HG03439 (cell line): Measurements from ENCODE around the gene PODN.

ENCODE experiments used
- ATAC-seq: cut with Tn5 transposase; IDR thresholded peaks from one replicate; pipeline ENCODE4 v1.9.1; 2021; ENCODE audit warnings: mild to moderate bottlenecking, moderate library complexity; ENCODE audit not compliant: unreplicated experiment

PODN gene

GRCh38 chr1:53049574-53049967 lies 12.4 kb upstream of the PODN start:
- no peak for ATAC-seq

GRCh38 chr1:53050310-53050709 lies 11.7 kb upstream of the PODN start:
- ATAC-seq, result no peak

GRCh38 chr1:53051676-53052075 lies 10.3 kb upstream of the PODN start:
- ATAC-seq, result no peak

GRCh38 chr1:53057127-53057526 lies 4.9 kb upstream of the PODN start:
- no peak for ATAC-seq

GRCh38 chr1:53060579-53060978 lies 1.4 kb upstream of the PODN start:
- ATAC-seq, result no peak

- no peak for ATAC-seq
Measured at GRCh38 chr1:53061123-53061858, 722 bp upstream of the PODN start.

GRCh38 chr1:53062708-53063591 lies 937 bp downstream of the PODN start:
- no peak for ATAC-seq

GRCh38 chr1:53063744-53064515 lies 1.9 kb downstream of the PODN start:
- no peak for ATAC-seq

- ATAC-seq, result no peak
Measured at GRCh38 chr1:53065391-53065790, 3.4 kb downstream of the PODN start.

- no peak for ATAC-seq
Measured at GRCh38 chr1:53066488-53066887, 4.5 kb downstream of the PODN start.

- no peak for ATAC-seq
Measured at GRCh38 chr1:53066891-53067738, 5.1 kb downstream of the PODN start.

GRCh38 chr1:53067886-53068285 lies 5.9 kb downstream of the PODN start:
- no peak for ATAC-seq

- no peak for ATAC-seq
Measured at GRCh38 chr1:53068314-53069099, 6.5 kb downstream of the PODN start.

- ATAC-seq, result no peak
Measured at GRCh38 chr1:53069265-53069662, 7.3 kb downstream of the PODN start.

GRCh38 chr1:53069663-53070327 lies 7.8 kb downstream of the PODN start:
- no peak for ATAC-seq

GRCh38 chr1:53070621-53071020 lies 8.6 kb downstream of the PODN start:
- no peak for ATAC-seq

- no peak for ATAC-seq
Measured at GRCh38 chr1:53071167-53071865, 9.3 kb downstream of the PODN start.

GRCh38 chr1:53071915-53072314 lies 9.9 kb downstream of the PODN start:
- ATAC-seq, result no peak

- no peak for ATAC-seq
Measured at GRCh38 chr1:53073287-53073686, 11.3 kb downstream of the PODN start.
